Amniotic epithelial cell (primary cell): ENCODE results near the gene GLTPD2.
A peak's percentile ranks its signal among the peaks of the same experiment; 100 is the strongest.

Experiments used
- DNase-seq: peaks from one replicate; pipeline ENCODE4 v3.0.0-alpha.2; 2010; ENCODE audit warnings: low read depth

The GLTPD2 gene

GRCh38 chr17:4771519-4772234 lies 17.1 kb upstream of the GLTPD2 start, which contains the start of gene TM4SF5:
Gene TM4SF5, plus strand, starts transcription at chr17:4771886. Its CDS starts 37 bp downstream, at chr17:4771923.
- DNase-seq = no peak

GRCh38 chr17:4772235-4772613 lies 16.5 kb upstream of the GLTPD2 start:
- no peak for DNase-seq

- peak; percentile 88 for DNase-seq
Observed at GRCh38 chr17:4777969-4778760, 10.6 kb upstream of the GLTPD2 start.

GRCh38 chr17:4780325-4780955 lies 8.3 kb upstream of the GLTPD2 start:
- DNase-seq = no peak

GRCh38 chr17:4782652-4783051 lies 6.1 kb upstream of the GLTPD2 start:
- no peak for DNase-seq

- no peak for DNase-seq
Observed at GRCh38 chr17:4785311-4786105, 3.3 kb upstream of the GLTPD2 start.

- DNase-seq = peak; percentile 62
Observed at GRCh38 chr17:4786106-4786511, 2.7 kb upstream of the GLTPD2 start, which contains the start of gene VMO1. Gene VMO1, minus strand, starts transcription at chr17:4786364. Its CDS starts 12 bp downstream, at chr17:4786352.

- DNase-seq = no peak
Observed at GRCh38 chr17:4786516-4786915, 2.2 kb upstream of the GLTPD2 start.

GRCh38 chr17:4788159-4788806 lies 481 bp upstream of the GLTPD2 start:
- DNase-seq = peak; percentile 29

- DNase-seq = no peak
Observed at GRCh38 chr17:4789701-4789950, 862 bp downstream of the GLTPD2 start.

GRCh38 chr17:4789951-4790704 lies 1.4 kb downstream of the GLTPD2 start:
- DNase-seq = peak; percentile 96

GRCh38 chr17:4790705-4791088 lies 1.9 kb downstream of the GLTPD2 start:
- no peak for DNase-seq

GRCh38 chr17:4795168-4795567 lies 6.4 kb downstream of the GLTPD2 start:
- DNase-seq = no peak

- DNase-seq = peak; percentile 30
Observed at GRCh38 chr17:4796552-4796920, 7.8 kb downstream of the GLTPD2 start.

- DNase-seq = no peak
Observed at GRCh38 chr17:4800462-4801196, 11.9 kb downstream of the GLTPD2 start.

- no peak for DNase-seq
Observed at GRCh38 chr17:4802228-4802627, 13.5 kb downstream of the GLTPD2 start, which contains the start of gene C17orf114. Gene C17orf114, minus strand, starts transcription at chr17:4802328.

GRCh38 chr17:4806456-4806776 lies 17.7 kb downstream of the GLTPD2 start:
- DNase-seq = no peak

GRCh38 chr17:4806777-4807604 lies 18.2 kb downstream of the GLTPD2 start, which contains the start of gene PLD2:
Gene PLD2, plus strand, starts transcription at chr17:4807152. Its CDS starts 621 bp downstream, at chr17:4807773.
- DNase-seq = peak; percentile 60

GRCh38 chr17:4807605-4808377 lies 19.0 kb downstream of the GLTPD2 start:
- DNase-seq = no peak
